IMR-90 (cell line): Measurements from ENCODE around the gene NANOGP8. TPM values are rescaled to one million over a fixed set of nuclear protein-coding genes. Genes with fewer than 3 reads are reported as not detected.

ENCODE experiments used
- ATAC-seq: fragments of 200-7000 bp; cut with Tn5 transposase; 2 replicates; pipeline ENCODE4 v1.9.1; 2020; ENCODE audit warnings: low read depth, mild to moderate bottlenecking, moderate library complexity
- BruUV-seq: library from RNA; stranded (reverse); fragments of 400-500 nt; replicated peaks from 2 replicates; lab custom pipeline; 2021; lab: Mats Ljungman, UMichigan
- CTCF ChIA-PET: fragments of 300-600 bp; formaldehyde crosslinking; extraction: SDS; loops from one replicate; lab custom pipeline; 2021; ENCODE audit warnings: antibody characterized with exemption; lab: Yijun Ruan, JAX
- POLR2A ChIA-PET: fragments of 300-600 bp; sonication (Branson Sonifier 250); formaldehyde crosslinking; loops from one replicate; lab custom pipeline; 2022; ENCODE audit warnings: antibody characterized with exemption; ENCODE audit not compliant: unreplicated experiment; lab: Charles Lee
- DNase-seq: peaks from one replicate; pipeline ENCODE4 v3.0.0; 2013
- H2AFZ ChIP-seq: replicated peaks from 2 replicates; pipeline ENCODE3; 2013; ENCODE audit warnings: low read length, mild to moderate bottlenecking; ENCODE audit not compliant: poor library complexity
- H2AK5ac ChIP-seq: 2 replicates; pipeline ENCODE4 v1.6.1; 2013; ENCODE audit warnings: low read depth, low read length, inconsistent platforms
- H2AK9ac ChIP-seq: replicated peaks from 2 replicates; pipeline ENCODE3; 2013; ENCODE audit warnings: mild to moderate bottlenecking, low read depth, low read length, moderate library complexity; ENCODE audit not compliant: poor library complexity
- H2BK120ac ChIP-seq: 2 replicates; pipeline ENCODE4 v1.6.1; 2013; ENCODE audit warnings: low read depth, low read length, inconsistent platforms
- H2BK15ac ChIP-seq: 3 replicates; pipeline ENCODE4 v1.6.1; 2013; ENCODE audit warnings: low read depth, low read length, inconsistent platforms
- H2BK20ac ChIP-seq: 2 replicates; pipeline ENCODE4 v1.6.1; 2013; ENCODE audit warnings: low read depth, mild to moderate bottlenecking, inconsistent platforms, low read length, moderate library complexity
- H2BK5ac ChIP-seq: 2 replicates; pipeline ENCODE4 v1.6.1; 2013; ENCODE audit warnings: mild to moderate bottlenecking, low read depth, low read length, inconsistent platforms; ENCODE audit not compliant: poor library complexity, severe bottlenecking
- H3K14ac ChIP-seq: replicated peaks from 2 replicates; pipeline ENCODE4 v1.6.1; 2013; ENCODE audit warnings: low read depth, low read length, inconsistent platforms
- H3K18ac ChIP-seq: 2 replicates; pipeline ENCODE4 v1.6.1; 2013; ENCODE audit warnings: low read depth, low read length, control low read depth
- H3K23ac ChIP-seq: 2 replicates; pipeline ENCODE4 v1.6.1; 2013; ENCODE audit warnings: low read depth, low read length, inconsistent platforms
- H3K27ac ChIP-seq: 2 replicates; pipeline ENCODE4 v1.5.1; 2013; ENCODE audit warnings: mild to moderate bottlenecking, control low read depth, low read length; ENCODE audit not compliant: insufficient read depth
- H3K27me3 ChIP-seq: 2 replicates; pipeline ENCODE4 v1.6.1; 2013; ENCODE audit warnings: low read length; ENCODE audit not compliant: control insufficient read depth, insufficient read depth
- H3K36me3 ChIP-seq: 2 replicates; pipeline ENCODE4 v1.6.1; 2013; ENCODE audit warnings: low read length, mixed read lengths; ENCODE audit not compliant: control insufficient read depth, insufficient read depth
- H3K4ac ChIP-seq: 2 replicates; pipeline ENCODE4 v1.6.1; 2013; ENCODE audit warnings: low read depth, low read length, inconsistent platforms
- H3K4me1 ChIP-seq: 2 replicates; pipeline ENCODE4 v1.6.1; 2013; ENCODE audit warnings: low read length, mixed read lengths; ENCODE audit not compliant: control insufficient read depth, insufficient read depth
- H3K4me2 ChIP-seq: 2 replicates; pipeline ENCODE4 v1.6.1; 2013; ENCODE audit warnings: low read depth, mild to moderate bottlenecking, control low read depth, low read length, moderate library complexity
- H3K4me3 ChIP-seq: 2 replicates; pipeline ENCODE4 v1.5.1; 2013; ENCODE audit warnings: low read depth, mild to moderate bottlenecking, control low read depth, low read length, moderate library complexity; ENCODE audit not compliant: insufficient read depth
- H3K56ac ChIP-seq: 2 replicates; pipeline ENCODE4 v1.6.1; 2013; ENCODE audit warnings: low read length, inconsistent platforms; ENCODE audit not compliant: insufficient read depth; ENCODE audit errors: extremely low read depth
- H3K79me1 ChIP-seq, 2 experiments: 2 replicates each; pipeline ENCODE4 v1.6.1; 2013; ENCODE audit warnings: low read length in 2 of 2, inconsistent platforms in 1 of 2, low read depth in 1 of 2
- H3K9ac ChIP-seq: 2 replicates; pipeline ENCODE4 v1.6.1; 2013; ENCODE audit warnings: low read depth, low read length, control low read depth
- H3K9me1 ChIP-seq: 2 replicates; pipeline ENCODE4 v1.6.1; 2013; ENCODE audit warnings: low read length, inconsistent platforms; ENCODE audit not compliant: insufficient read depth
- H3K9me3 ChIP-seq: 2 replicates; pipeline ENCODE4 v1.6.1; 2013; ENCODE audit warnings: low read length; ENCODE audit not compliant: control insufficient read depth, insufficient read depth
- H4K20me1 ChIP-seq: 2 replicates; pipeline ENCODE4 v1.6.1; 2013; ENCODE audit warnings: low read length, inconsistent platforms; ENCODE audit not compliant: insufficient read depth
- H4K5ac ChIP-seq: 2 replicates; pipeline ENCODE4 v1.6.1; 2013; ENCODE audit warnings: mild to moderate bottlenecking, low read depth, low read length, control low read depth
- H4K8ac ChIP-seq, 2 experiments: 2 replicates each; pipeline ENCODE4 v1.6.1; 2013; ENCODE audit warnings: low read depth in 2 of 2, low read length in 2 of 2, control low read depth in 1 of 2, inconsistent platforms in 1 of 2
- H4K91ac ChIP-seq: 2 replicates; pipeline ENCODE4 v1.6.1; 2013; ENCODE audit warnings: low read depth, low read length, inconsistent platforms; ENCODE audit not compliant: insufficient read depth
- BHLHE40 ChIP-seq: fragments of 150-350 bp; IDR thresholded peaks from 2 replicates; pipeline ENCODE4 v1.6.1; 2016; ENCODE audit warnings: mild to moderate bottlenecking, low read depth, low read length
- CEBPB ChIP-seq: IDR thresholded peaks from 2 replicates; pipeline ENCODE4 v1.6.1; 2012; ENCODE audit warnings: low read depth, low read length, improper control_type of control experiment
- CHD1 ChIP-seq: IDR thresholded peaks from 2 replicates; pipeline ENCODE4 v1.6.1; 2012; ENCODE audit warnings: low read depth, low read length, improper control_type of control experiment
- FOS ChIP-seq: fragments of 150-350 bp; IDR thresholded peaks from 2 replicates; pipeline ENCODE4 v1.6.1; 2016; ENCODE audit warnings: low read depth, low read length
- MAFK ChIP-seq: IDR thresholded peaks from 2 replicates; pipeline ENCODE4 v1.6.1; 2012; ENCODE audit warnings: low read depth, low read length, improper control_type of control experiment
- MAZ ChIP-seq: IDR thresholded peaks from 2 replicates; pipeline ENCODE4 v1.6.1; 2012; ENCODE audit warnings: low read depth, mild to moderate bottlenecking, low read length, improper control_type of control experiment, moderate library complexity, borderline replicate concordance
- MXI1 ChIP-seq: IDR thresholded peaks from 2 replicates; pipeline ENCODE4 v1.6.1; 2012; ENCODE audit warnings: low read depth, mild to moderate bottlenecking, low read length, moderate library complexity, borderline replicate concordance
- NFE2L2 ChIP-seq: fragments of 150-350 bp; IDR thresholded peaks from 2 replicates; pipeline ENCODE4 v1.6.1; 2016; ENCODE audit warnings: low read depth, mild to moderate bottlenecking, low read length
- POLR2A ChIP-seq: IDR thresholded peaks from 2 replicates; pipeline ENCODE4 v1.6.1; 2012; ENCODE audit warnings: mild to moderate bottlenecking, low read depth, low read length
- RAD21 ChIP-seq: IDR thresholded peaks from 2 replicates; pipeline ENCODE4 v1.6.1; 2012; ENCODE audit warnings: low read length, improper control_type of control experiment
- RCOR1 ChIP-seq: IDR thresholded peaks from 2 replicates; pipeline ENCODE4 v1.6.1; 2012; ENCODE audit warnings: mild to moderate bottlenecking, low read length, improper control_type of control experiment; ENCODE audit not compliant: insufficient replicate concordance
- RFX5 ChIP-seq: IDR thresholded peaks from 2 replicates; pipeline ENCODE4 v1.8.0; 2012; ENCODE audit warnings: low read depth, mild to moderate bottlenecking, low read length, moderate library complexity
- SMC3 ChIP-seq: fragments of 150-350 bp; IDR thresholded peaks from 2 replicates; pipeline ENCODE4 v1.6.1; 2016; ENCODE audit warnings: low read depth, mild to moderate bottlenecking, antibody characterized with exemption, low read length, moderate library complexity
- WGBS, 2 experiments: methylation state at CpG; one replicate each; pipeline versions ENCODE4 v1.1.5 to v1.1.7; 2013; ENCODE audit warnings: missing lambda C conversion rate in 2 of 2; ENCODE audit not compliant: insufficient read length in 1 of 2; ENCODE audit errors: extremely low coverage in 2 of 2; 5-methylcytosine and 5-hydroxymethylcytosine counted together
- dilution Hi-C: fragments of 300-500 bp; cut with HindIII; formaldehyde crosslinking; loops from one replicate; pipeline ENCODE4 v1.14.3; 2018; ENCODE audit warnings: low sequenced_read_pairs; ENCODE audit not compliant: unreplicated experiment
- in situ Hi-C: fragments of 300-500 bp; cut with MboI; formaldehyde crosslinking; loops from 3 replicates; pipeline ENCODE4 v1.14.3; 2019; ENCODE audit warnings: low sequenced_read_pairs, inconsistent platforms, mixed read lengths
- intact Hi-C: fragments of 100-400 bp; cut with micrococcal nuclease; formaldehyde crosslinking; loops from 2 replicates; pipeline ENCODE4 v1.10.0; 2022
- polyA plus RNA-seq, 3 experiments: library from polyadenylated mRNA; depleted of rRNA; stranded (reverse); fragments of >200 nt; gene quantifications; 2 replicates each; pipeline ENCODE4 v1.2.3, GENCODE V29; 2012; ENCODE audit warnings: low replicate concordance in 1 of 3
- total RNA-seq: library from RNA; depleted of rRNA; stranded (reverse); fragments of >200 nt; gene quantifications from 2 replicates; pipeline ENCODE4 v1.2.3, GENCODE V29; 2012
- TF ChIP-seq, protein P1 (sequence below): conservative IDR thresholded peaks from 2 replicates; pipeline ENCODE4 v1.5.1; 2012; ENCODE audit warnings: mild to moderate bottlenecking, low read depth, low read length, improper control_type of control experiment
- TF ChIP-seq, protein P2 (sequence below): fragments of 150-350 bp; IDR thresholded peaks from 2 replicates; pipeline ENCODE4 v1.6.1; 2017; ENCODE audit warnings: mild to moderate bottlenecking, antibody characterized with exemption, low read length, low read depth
- TF ChIP-seq, protein P3 (sequence below): fragments of 150-350 bp; IDR thresholded peaks from 2 replicates; pipeline ENCODE4 v1.6.1; 2016; ENCODE audit warnings: low read depth, mild to moderate bottlenecking, low read length, moderate library complexity, borderline replicate concordance

NANOGP8 gene
- total and polyA plus RNA-seq, 2 of the 4 experiments (the other 2 are of a cell fraction) = not detected

DNA sequence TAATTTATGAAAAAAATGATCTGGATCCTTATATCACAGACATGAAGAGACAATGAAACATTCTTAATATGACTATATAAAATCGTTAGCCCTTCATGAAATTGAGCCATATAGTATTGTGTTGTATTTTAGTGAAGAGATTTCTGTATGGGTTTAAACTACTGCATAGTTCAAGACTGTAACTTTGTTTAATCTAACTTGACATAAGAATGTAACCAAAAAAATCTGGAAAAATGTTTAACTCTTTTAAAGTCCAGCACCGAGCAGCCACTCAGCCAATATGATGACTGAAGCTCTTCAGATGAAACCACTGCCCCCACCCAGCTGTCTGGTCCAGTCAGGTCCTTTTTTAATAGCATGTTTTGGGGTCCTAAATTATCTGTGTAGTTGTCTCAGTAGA is 4.9 kb downstream of the NANOGP8 start:
- DNase-seq (peak; percentile 30), ATAC-seq (peak; percentile 87)
- ChIA-PET POLR2A (interaction anchor here (1.4 kb wide), 1 partner anchor 208 kb away, joined by 3 read pairs; no protein-coding TSS in a partner anchor), CTCF (interaction anchor here (0.5 to 3.5 kb wide), 2 partner anchors 9 to 363 kb away, joined by 3 to 31 read pairs; no protein-coding TSS in a partner anchor)
- peak overlapping the region; percentile 69; the same call in 1 of the 2 replicates for H2BK20ac ChIP-seq
- dilution Hi-C loops = no loop called here
- no peaks in the 10 kb centered on the region for H4K20me1 ChIP-seq
- no peaks in the 10 kb centered on the region; the same call in 1 of the 2 replicates for H3K9me3 ChIP-seq
- no peak overlapping the region for H2AK9ac ChIP-seq
- peak overlapping the region; percentile 52; the same call in 1 of the 2 replicates for H3K27ac ChIP-seq
- H4K8ac ChIP-seq = peak overlapping the region in 1 of 2 experiments; percentile 20; a peak in 2 of 4 replicates
- no peaks in the 10 kb centered on the region for H3K9me1 ChIP-seq
- H2AFZ ChIP-seq = no peak overlapping the region
- H4K5ac ChIP-seq = no peak overlapping the region
- H3K56ac ChIP-seq = no peak overlapping the region
- TF ChIP-seq CEBPB = no peak
- TF ChIP-seq RCOR1 = no peak
- no peak for TF ChIP-seq RAD21
- no peak for TF ChIP-seq MXI1
- TF ChIP-seq, protein P1, sequence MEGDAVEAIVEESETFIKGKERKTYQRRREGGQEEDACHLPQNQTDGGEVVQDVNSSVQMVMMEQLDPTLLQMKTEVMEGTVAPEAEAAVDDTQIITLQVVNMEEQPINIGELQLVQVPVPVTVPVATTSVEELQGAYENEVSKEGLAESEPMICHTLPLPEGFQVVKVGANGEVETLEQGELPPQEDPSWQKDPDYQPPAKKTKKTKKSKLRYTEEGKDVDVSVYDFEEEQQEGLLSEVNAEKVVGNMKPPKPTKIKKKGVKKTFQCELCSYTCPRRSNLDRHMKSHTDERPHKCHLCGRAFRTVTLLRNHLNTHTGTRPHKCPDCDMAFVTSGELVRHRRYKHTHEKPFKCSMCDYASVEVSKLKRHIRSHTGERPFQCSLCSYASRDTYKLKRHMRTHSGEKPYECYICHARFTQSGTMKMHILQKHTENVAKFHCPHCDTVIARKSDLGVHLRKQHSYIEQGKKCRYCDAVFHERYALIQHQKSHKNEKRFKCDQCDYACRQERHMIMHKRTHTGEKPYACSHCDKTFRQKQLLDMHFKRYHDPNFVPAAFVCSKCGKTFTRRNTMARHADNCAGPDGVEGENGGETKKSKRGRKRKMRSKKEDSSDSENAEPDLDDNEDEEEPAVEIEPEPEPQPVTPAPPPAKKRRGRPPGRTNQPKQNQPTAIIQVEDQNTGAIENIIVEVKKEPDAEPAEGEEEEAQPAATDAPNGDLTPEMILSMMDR = no peak
- TF ChIP-seq, protein P2, sequence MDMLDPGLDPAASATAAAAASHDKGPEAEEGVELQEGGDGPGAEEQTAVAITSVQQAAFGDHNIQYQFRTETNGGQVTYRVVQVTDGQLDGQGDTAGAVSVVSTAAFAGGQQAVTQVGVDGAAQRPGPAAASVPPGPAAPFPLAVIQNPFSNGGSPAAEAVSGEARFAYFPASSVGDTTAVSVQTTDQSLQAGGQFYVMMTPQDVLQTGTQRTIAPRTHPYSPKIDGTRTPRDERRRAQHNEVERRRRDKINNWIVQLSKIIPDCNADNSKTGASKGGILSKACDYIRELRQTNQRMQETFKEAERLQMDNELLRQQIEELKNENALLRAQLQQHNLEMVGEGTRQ = no peak
- TF ChIP-seq, protein P3, sequence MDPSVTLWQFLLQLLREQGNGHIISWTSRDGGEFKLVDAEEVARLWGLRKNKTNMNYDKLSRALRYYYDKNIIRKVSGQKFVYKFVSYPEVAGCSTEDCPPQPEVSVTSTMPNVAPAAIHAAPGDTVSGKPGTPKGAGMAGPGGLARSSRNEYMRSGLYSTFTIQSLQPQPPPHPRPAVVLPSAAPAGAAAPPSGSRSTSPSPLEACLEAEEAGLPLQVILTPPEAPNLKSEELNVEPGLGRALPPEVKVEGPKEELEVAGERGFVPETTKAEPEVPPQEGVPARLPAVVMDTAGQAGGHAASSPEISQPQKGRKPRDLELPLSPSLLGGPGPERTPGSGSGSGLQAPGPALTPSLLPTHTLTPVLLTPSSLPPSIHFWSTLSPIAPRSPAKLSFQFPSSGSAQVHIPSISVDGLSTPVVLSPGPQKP = no peak
- TF ChIP-seq CHD1 = no peak
- no peak for TF ChIP-seq MAFK
- no peak for TF ChIP-seq POLR2A
- no peak for TF ChIP-seq NFE2L2
- TF ChIP-seq FOS = no peak
- TF ChIP-seq MAZ = no peak
- no peak for TF ChIP-seq RFX5
- no peak for TF ChIP-seq BHLHE40
- TF ChIP-seq SMC3 = no peak
- no peak overlapping the region for H3K4ac ChIP-seq
- H3K36me3 ChIP-seq = no peaks in the 10 kb centered on the region
- no TSS peak for BruUV-seq
- H3K4me2 ChIP-seq = no peak overlapping the region
- H3K9ac ChIP-seq = no peak overlapping the region
- H3K14ac ChIP-seq = 0 out of 2 replicates have a peak overlapping the region, but pooled peaks have one; percentile 50
- peak overlapping the region; percentile 74; the same call in 1 of the 2 replicates for H4K91ac ChIP-seq
- in situ Hi-C loops = no loop called here
- H2BK15ac ChIP-seq = no peak overlapping the region
- no peaks in the 10 kb centered on the region for H3K79me1 ChIP-seq
- H2BK120ac ChIP-seq = peak overlapping the region; percentile 17
- intact Hi-C loops = no loop called here
- H2AK5ac ChIP-seq = no peak overlapping the region
- no peak overlapping the region for H2BK5ac ChIP-seq
- no peak overlapping the region for H3K18ac ChIP-seq
- H3K23ac ChIP-seq = no peak overlapping the region
- H3K4me3 ChIP-seq = no peak overlapping the region
- no CpG with 5 or more reads among the region's 2 CpGs for WGBS, 2 experiments
- no peaks in the 10 kb centered on the region for H3K27me3 ChIP-seq
- peaks cover 5% of the 10 kb centered on the region; the same call in 1 of the 2 replicates for H3K4me1 ChIP-seq
